Measurements from ENCODE around the gene UPK3A. TPM values are rescaled to one million over a fixed set of nuclear protein-coding genes. Genes with fewer than 3 reads are reported as not detected.

Gene UPK3A
- total and polyA plus RNA-seq, 10 of the 15 experiments (the other 5 are each of a cell fraction or from before 2014, with no cell fraction given), result not detected

DNA sequence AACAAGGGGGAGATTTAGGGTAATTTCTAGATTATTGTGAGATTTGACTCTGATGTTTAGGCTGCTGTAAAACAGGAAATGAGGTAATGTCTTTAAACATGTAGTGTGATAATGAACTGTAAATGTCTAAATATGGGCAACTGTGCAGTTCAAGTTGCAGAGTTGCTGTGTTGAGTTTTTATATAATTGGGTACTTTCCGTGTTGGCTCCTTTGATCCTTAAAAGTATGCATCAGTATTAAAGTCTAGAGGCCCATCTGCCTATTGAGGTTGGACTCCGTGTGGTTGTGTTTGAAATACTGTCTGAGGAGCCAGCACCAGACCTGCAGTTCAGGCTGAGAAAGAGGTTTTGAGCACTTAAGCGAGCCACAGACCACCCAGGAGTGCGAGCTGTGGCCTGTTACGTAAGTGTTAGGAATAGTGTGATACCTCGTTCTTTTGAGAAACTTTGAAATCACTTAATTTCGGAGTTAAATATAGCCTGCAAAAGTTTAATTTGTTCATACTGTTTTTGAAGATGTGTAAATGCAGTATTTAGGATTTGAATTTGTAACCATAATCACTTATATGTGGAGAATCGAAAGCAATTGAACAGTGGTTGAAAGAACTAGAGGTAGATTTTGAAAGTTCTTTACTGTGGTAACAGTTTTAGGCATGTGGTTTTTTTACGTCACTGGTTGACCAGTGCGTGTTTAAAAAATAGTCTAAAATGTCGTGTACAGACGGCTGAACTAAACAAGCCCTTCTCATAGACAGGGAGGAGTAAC is 34.0 kb downstream of the UPK3A start:
- 12% methylated on average over 12 of the region's 12 CpGs for WGBS (ENCODE audit: insufficient coverage, insufficient replicate concordance, low lambda C conversion rate, missing lambda C conversion rate)
- in situ Hi-C loops (cut with MboI) (no loop called here), intact Hi-C loops (cut with micrococcal nuclease; ENCODE audit: unreplicated experiment) (loop anchor here (5.0 kb wide), 1 partner anchor 36 kb away; the partner anchor contains the start of gene UPK3A)
- peaks cover 24% of the 10 kb centered on the region for H3K4me1 ChIP-seq (ENCODE audit: control insufficient read depth, insufficient read depth, low read length)
- peak overlapping the region; percentile 31 for H2AFZ ChIP-seq (ENCODE audit: control insufficient read depth, low read depth, low read length)
- ATAC-seq (peak; percentile 85), DNase-seq (ENCODE audit: low read depth, low spot score) (peak; percentile 46), FAIRE-seq (peak; percentile 69)
- H3K4me3 ChIP-seq, result peak overlapping the region; percentile 4; the same call in 1 of the 2 replicates
- peak overlapping the region; percentile 87 for H3K27ac ChIP-seq (ENCODE audit: control insufficient read depth, insufficient read depth)
- SMC1A ChIA-PET (ENCODE audit: uncharacterized antibody, unreplicated experiment), result interaction anchor here (1.2 to 2.0 kb wide), 4 partner anchors 10 to 70 kb away, joined by 3 to 6 read pairs (median 5); partner anchors contain the start of gene FAM118A
- no peaks in the 10 kb centered on the region for H3K9me3 ChIP-seq (replicated peaks; ENCODE audit: control insufficient read depth, insufficient read depth, low read length)
- CTCF ChIA-PET, result interaction anchor here (0.7 to 1.0 kb wide), 2 partner anchors 10 to 55 kb away, joined by 3 read pairs; no protein-coding TSS in a partner anchor
- POLR2A ChIA-PET, result interaction anchor here (1.1 kb wide), 1 partner anchor 10 kb away, joined by 4 read pairs; no protein-coding TSS in a partner anchor
- no peak overlapping the region; the same call in 1 of the 2 replicates for H3K9ac ChIP-seq (ENCODE audit: control insufficient read depth, insufficient read depth, low read length)
- TSS peak; percentile 46 for BruUV-seq (replicated peaks)
- H3K36me3 ChIP-seq (ENCODE audit: control insufficient read depth in 2 of 2, insufficient read depth in 2 of 2, low read length in 1 of 2), result peaks cover 5% of the 10 kb centered on the region in 2 experiments; a peak in 3 of 4 replicates
- H3K79me2 ChIP-seq (ENCODE audit: control insufficient read depth, insufficient read depth, low read length), result peaks cover 14% of the 10 kb centered on the region
- RAD21 ChIA-PET (ENCODE audit: unreplicated experiment), result interaction anchor here (1.2 to 1.7 kb wide), 3 partner anchors 8 to 78 kb away, joined by 3 to 6 read pairs (median 4); no protein-coding TSS in a partner anchor
- peak overlapping the region; percentile 60 for H3K4me2 ChIP-seq (ENCODE audit: control insufficient read depth, insufficient read depth)
- no peaks in the 10 kb centered on the region for H3K27me3 ChIP-seq (replicated peaks in 1 of 2; ENCODE audit: control insufficient read depth in 2 of 2, insufficient read depth in 2 of 2, low read length in 1 of 2)
- H4K20me1 ChIP-seq (ENCODE audit: control insufficient read depth, insufficient read depth), result peaks cover 3% of the 10 kb centered on the region; the same call in 1 of the 2 replicates
- TF ChIP-seq CREM (IDR thresholded peaks at IDR 0.05; ENCODE audit: low read depth) (peak; percentile 87), CBX5 (IDR thresholded peaks at IDR 0.05; ENCODE audit: low read depth) (no peak), PAX5 (IDR thresholded peaks at IDR 0.05; ENCODE audit: borderline replicate concordance, low read depth, low read length) (no peak), RUNX3 (IDR thresholded peaks at IDR 0.05; ENCODE audit: low read length) (peak; percentile 96), RB1 (IDR thresholded peaks at IDR 0.05; ENCODE audit: borderline replicate concordance) (0 out of 2 replicates have a peak, but pooled peaks have one; percentile 20), MXI1 (IDR thresholded peaks at IDR 0.05; ENCODE audit: low read depth, low read length) (peak; percentile 66; the same call in 1 of the 2 replicates), MEF2B (IDR thresholded peaks at IDR 0.05; ENCODE audit: partially characterized antibody, poor library complexity, severe bottlenecking) (peak; percentile 84)
- TF ChIP-seq, protein P1, sequence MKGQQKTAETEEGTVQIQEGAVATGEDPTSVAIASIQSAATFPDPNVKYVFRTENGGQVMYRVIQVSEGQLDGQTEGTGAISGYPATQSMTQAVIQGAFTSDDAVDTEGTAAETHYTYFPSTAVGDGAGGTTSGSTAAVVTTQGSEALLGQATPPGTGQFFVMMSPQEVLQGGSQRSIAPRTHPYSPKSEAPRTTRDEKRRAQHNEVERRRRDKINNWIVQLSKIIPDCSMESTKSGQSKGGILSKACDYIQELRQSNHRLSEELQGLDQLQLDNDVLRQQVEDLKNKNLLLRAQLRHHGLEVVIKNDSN (IDR thresholded peaks at IDR 0.05; ENCODE audit: borderline replicate concordance, extremely low read length, insufficient read depth, low read depth, low read length), result no peak
- TF ChIP-seq, protein P2, sequence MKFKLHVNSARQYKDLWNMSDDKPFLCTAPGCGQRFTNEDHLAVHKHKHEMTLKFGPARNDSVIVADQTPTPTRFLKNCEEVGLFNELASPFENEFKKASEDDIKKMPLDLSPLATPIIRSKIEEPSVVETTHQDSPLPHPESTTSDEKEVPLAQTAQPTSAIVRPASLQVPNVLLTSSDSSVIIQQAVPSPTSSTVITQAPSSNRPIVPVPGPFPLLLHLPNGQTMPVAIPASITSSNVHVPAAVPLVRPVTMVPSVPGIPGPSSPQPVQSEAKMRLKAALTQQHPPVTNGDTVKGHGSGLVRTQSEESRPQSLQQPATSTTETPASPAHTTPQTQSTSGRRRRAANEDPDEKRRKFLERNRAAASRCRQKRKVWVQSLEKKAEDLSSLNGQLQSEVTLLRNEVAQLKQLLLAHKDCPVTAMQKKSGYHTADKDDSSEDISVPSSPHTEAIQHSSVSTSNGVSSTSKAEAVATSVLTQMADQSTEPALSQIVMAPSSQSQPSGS (IDR thresholded peaks at IDR 0.05; ENCODE audit: low read length), result peak; percentile 93
- TF ChIP-seq, protein P3, sequence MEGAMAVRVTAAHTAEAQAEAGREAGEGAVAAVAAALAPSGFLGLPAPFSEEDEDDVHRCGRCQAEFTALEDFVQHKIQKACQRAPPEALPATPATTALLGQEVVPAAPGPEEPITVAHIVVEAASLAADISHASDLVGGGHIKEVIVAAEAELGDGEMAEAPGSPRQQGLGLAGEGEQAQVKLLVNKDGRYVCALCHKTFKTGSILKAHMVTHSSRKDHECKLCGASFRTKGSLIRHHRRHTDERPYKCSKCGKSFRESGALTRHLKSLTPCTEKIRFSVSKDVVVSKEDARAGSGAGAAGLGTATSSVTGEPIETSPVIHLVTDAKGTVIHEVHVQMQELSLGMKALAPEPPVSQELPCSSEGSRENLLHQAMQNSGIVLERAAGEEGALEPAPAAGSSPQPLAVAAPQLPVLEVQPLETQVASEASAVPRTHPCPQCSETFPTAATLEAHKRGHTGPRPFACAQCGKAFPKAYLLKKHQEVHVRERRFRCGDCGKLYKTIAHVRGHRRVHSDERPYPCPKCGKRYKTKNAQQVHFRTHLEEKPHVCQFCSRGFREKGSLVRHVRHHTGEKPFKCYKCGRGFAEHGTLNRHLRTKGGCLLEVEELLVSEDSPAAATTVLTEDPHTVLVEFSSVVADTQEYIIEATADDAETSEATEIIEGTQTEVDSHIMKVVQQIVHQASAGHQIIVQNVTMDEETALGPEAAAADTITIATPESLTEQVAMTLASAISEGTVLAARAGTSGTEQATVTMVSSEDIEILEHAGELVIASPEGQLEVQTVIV (IDR thresholded peaks at IDR 0.05; ENCODE audit: borderline replicate concordance, partially characterized antibody), result no peak
- TF ChIP-seq, protein P4, sequence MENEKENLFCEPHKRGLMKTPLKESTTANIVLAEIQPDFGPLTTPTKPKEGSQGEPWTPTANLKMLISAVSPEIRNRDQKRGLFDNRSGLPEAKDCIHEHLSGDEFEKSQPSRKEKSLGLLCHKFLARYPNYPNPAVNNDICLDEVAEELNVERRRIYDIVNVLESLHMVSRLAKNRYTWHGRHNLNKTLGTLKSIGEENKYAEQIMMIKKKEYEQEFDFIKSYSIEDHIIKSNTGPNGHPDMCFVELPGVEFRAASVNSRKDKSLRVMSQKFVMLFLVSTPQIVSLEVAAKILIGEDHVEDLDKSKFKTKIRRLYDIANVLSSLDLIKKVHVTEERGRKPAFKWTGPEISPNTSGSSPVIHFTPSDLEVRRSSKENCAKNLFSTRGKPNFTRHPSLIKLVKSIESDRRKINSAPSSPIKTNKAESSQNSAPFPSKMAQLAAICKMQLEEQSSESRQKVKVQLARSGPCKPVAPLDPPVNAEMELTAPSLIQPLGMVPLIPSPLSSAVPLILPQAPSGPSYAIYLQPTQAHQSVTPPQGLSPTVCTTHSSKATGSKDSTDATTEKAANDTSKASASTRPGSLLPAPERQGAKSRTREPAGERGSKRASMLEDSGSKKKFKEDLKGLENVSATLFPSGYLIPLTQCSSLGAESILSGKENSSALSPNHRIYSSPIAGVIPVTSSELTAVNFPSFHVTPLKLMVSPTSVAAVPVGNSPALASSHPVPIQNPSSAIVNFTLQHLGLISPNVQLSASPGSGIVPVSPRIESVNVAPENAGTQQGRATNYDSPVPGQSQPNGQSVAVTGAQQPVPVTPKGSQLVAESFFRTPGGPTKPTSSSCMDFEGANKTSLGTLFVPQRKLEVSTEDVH (IDR thresholded peaks at IDR 0.05; ENCODE audit: low read depth, partially characterized antibody), result peak; percentile 26
- TF ChIP-seq, protein P5, sequence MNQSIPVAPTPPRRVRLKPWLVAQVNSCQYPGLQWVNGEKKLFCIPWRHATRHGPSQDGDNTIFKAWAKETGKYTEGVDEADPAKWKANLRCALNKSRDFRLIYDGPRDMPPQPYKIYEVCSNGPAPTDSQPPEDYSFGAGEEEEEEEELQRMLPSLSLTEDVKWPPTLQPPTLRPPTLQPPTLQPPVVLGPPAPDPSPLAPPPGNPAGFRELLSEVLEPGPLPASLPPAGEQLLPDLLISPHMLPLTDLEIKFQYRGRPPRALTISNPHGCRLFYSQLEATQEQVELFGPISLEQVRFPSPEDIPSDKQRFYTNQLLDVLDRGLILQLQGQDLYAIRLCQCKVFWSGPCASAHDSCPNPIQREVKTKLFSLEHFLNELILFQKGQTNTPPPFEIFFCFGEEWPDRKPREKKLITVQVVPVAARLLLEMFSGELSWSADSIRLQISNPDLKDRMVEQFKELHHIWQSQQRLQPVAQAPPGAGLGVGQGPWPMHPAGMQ (IDR thresholded peaks at IDR 0.05; ENCODE audit: borderline replicate concordance), result no peak
